HG03432 (cell line): ENCODE data around the gene CLDN3.

Experiments used
- ATAC-seq: cut with Tn5 transposase; IDR thresholded peaks from one replicate; pipeline ENCODE4 v1.9.1; 2021; ENCODE audit warnings: mild to moderate bottlenecking, moderate library complexity; ENCODE audit not compliant: unreplicated experiment

Gene CLDN3

DNA sequence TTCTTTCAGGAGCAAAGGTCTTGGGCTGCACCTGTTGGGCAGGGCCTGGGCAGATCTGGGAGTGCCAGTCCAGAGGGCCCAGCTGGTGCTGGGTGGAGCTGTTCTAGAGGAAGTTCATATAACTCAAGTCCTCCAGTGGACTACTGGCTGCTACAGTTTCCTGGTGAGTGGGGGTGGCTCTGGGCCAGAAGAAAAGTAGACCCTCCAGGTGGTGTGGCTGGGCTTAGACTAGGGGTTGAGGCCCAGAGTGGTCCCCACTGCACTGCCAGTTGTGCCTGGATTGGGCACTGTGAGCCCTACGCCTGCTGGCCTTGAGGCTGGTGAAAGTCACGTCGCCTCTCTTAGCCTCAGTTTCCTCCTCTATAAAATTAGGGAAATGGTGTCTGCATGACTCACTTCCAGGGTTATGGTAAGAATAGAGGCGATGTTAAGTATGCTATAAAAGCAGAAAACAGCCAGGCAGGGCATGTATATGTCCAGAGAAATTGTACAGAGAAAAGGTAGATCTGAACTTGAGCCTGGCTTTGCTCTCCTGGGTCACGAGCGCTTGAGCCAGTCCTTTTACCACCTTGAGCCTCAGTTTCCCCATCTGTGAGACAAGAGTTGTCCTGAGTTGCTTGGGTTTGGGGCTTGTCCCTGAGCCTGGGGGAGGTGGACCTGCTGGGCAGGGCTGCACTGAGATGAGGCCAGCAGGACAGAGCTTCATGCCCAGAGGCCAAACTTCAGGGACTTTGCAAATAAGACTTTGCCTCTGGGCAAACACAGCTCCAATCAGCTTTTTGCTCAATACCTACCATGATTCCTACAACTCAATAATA, 3.8 kb upstream of the CLDN3 start:
- no peak for ATAC-seq

DNA sequence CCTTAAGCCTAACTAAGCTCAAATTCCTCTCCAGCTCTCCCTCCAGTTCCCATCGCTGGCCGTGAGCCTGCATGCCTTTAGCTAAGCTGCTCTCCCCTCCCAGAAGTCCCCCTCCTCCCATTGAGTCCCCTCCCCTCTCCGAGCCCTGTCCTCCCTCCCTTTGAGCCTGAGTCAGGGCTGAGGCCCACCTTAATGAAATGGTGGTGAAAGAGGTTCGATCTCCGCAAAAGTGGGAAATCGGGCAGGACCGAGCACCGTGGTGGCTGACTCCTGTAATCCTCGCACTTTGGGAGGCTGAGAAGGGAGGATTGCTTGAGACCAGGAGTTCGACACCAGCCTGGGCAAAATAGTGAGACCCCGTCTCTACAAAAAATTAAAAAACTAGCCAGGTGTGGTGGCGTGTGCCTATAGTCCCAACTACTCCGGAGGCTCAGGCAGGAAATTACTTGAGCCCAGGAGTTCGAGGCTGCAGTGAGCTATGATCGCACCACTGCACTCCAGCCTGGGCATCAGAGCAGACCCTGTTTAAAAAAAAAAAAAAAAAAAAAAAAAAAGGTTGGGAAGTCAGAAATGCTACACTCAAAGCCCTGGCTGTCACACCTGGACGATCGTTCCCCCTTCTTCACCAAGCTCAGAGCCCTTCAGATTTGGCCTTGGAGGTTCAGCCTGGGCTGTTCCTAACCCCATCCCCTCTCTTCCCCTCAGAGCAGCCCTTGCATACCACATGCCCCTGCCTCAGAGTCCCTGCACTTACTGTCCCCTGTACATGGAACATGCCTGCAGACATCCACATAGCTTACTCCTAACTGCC, 995 bp upstream of the CLDN3 start:
- no peak for ATAC-seq

- no peak for ATAC-seq
These were observed 529 bp downstream of the CLDN3 start for GRCh38 chr7:73769481-73770001.

DNA sequence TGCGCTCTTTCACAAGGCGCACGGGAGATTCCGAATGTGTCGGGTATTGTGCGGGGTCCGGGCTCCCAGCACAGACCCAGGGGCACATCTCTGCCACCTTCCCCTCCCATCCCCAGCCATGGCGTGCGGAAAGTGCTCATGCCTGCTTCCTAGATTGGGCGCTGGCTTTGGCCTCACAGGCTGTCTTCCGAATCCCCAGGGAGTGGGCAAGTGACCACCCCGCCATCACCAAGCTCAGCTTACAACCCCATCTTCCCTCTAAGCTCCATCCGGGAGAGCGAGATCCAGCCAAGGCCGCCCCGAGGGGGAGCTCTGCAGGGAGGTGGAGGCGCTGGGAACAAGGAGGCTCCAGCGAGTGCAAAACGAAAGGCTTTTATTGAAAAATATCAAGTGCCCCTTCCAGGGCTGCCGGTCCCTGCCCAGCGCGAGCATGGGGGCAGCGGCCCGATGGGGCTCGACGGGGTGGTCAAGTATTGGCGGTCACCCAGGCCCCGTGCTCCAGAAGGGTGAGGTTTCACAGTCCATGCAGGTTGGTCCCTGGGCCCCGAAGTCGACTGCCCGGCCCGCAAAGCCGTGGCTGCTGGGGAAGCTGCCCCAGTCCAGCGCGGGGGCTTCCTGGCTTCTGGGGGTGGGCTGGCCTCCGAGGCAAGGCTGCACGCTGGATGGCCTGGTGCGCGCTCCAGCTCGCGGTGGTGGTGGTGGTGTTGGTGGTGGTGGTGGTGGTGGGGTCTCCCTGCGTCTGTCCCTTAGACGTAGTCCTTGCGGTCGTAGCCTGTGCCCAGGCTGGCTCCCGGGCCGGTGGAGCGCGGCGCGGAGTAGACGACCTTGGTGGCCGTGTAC, 1.2 kb downstream of the CLDN3 start:
- ATAC-seq = no peak

DNA sequence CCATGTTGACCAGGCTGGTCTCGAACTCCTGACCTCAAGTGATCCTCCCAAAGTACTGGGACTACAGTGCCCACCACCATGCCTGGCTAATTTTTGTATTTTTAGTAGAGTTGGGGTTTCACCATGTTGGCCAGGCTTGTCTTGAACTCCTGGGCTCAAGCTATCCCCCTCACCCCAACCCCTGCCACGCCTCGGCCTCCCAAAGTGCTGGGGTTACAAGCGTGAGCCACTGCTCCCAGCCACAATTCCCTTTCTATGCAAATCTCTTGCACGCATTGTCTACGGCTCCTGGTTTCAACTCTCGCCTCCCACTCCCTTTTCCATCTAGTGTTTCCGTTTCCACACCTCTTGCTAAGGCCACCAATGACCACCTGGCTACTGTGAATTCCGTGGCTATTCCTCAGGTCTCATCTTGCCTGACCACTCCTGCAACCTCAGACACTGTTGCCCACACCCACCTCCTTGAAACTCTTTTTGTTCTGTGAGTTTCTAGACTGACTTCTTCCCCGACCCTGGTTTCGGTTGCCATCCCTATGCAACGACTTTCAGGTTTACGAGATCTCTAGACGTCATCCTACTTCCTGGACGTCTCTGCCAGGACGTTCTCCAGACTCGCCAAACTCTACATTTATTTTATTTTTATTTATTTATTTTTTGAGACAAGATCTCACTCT, 3.4 kb downstream of the CLDN3 start:
- no peak for ATAC-seq

- no peak for ATAC-seq
These were observed 7.4 kb downstream of the CLDN3 start for GRCh38 chr7:73762659-73762999.

GRCh38 chr7:73761854-73762658, 8.0 kb downstream of the CLDN3 start:
- ATAC-seq = no peak

- no peak for ATAC-seq
These were observed 11.4 kb downstream of the CLDN3 start for GRCh38 chr7:73758581-73759138.

DNA sequence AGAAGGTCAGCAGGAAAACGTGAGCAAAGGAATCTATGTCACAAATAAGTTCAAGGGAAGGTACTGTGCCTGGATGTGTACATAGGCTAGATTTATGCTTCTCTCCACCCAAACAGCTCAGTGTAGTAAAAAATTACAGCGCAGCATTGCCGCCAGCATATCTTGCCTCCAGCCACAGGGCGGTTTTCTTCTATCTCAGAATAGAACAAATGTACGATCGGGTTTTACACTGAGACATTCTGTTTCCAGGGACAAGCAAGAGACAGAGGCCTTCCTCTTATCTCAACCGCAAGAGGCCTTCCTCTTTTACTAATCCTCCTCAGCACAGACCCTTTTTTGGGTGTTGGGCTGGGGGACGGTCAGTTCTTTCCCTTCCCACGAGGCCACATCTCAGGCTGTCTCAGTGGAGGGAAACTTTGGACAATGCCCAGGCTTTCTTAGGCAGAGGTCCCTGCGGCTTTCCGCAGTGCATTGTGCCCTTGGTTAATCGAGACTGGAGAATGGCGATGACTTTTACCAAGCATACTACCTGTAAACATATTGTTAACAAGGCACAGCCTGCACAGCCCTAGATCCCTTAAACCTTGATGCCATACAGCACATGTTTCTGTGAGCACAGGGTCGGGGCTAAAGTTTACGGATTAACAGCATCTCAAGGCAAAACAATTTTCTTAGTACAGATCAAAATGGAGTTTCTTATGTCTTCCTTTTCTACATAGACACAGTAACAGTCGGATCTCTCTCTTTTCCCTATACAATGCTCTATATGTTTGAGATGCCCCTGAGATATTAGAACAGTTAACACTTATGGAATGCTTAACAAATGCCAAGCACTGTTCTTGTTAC, 19.9 kb downstream of the CLDN3 start:
- no peak for ATAC-seq

DNA sequence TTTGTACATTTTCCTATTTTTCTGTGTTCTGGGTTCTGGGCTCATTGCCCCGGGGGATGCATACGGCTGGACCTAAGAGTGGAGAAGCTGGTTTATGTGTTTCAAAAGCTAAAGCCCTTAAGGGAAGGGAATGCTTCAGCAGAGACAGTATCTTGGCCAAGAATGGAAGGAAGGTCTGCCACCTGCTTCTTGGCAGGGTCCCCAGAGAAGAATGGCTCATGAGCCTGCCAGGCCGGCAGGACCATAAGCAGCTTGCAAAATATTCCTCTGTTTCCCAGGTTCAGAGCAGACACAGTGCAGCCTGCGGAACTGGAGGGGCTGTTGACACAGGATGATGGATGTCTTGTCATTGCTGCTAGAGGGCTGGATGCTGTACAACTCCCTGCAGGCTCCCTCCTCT, 23.7 kb downstream of the CLDN3 start:
- no peak for ATAC-seq

DNA sequence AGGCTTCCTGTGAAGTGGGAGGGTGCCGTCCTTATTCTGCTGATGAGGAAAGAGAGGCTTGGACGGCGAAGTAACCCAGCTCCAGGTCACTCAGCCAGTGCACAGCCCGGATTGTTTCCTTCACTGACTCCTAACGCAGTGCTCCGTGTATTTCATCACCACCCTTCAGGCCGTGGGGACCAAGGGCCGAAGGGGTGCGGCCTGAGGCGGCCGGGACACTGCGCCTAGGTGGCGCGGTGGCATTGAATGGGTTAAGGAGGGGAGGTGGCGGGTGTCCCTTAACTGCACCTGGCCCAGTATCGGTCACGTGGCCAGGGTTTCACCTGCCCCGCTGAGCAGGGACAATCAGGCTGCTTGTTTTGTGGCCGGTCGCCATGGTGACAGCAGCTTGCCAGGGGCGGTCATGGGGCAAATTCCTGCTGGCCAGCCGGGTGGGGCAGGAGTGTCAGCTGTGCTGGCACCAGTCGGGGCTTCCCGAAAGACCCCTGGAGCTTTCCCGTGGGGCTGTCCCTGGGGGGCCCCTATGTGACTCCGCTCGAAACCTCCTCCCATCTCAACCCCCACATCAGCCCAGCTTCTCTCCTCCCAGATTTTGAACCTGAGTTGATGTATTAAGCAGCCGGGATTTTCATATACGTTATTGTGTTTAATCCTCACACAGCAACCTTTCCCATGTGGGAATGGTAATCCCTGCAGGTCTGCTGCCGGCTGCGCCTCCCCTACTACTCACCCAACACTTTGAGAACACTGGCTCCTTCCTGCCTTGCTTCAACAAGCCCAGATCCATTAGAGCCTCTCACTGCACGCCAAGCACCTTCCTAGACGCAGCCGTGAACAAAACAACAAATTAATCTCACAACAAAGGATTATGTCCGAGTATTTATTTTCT, 27.1 kb downstream of the CLDN3 start:
- ATAC-seq = no peak

GRCh38 chr7:73742338-73742752, 27.7 kb downstream of the CLDN3 start:
- ATAC-seq = no peak

GRCh38 chr7:73741600-73741999, 28.5 kb downstream of the CLDN3 start:
- no peak for ATAC-seq

DNA sequence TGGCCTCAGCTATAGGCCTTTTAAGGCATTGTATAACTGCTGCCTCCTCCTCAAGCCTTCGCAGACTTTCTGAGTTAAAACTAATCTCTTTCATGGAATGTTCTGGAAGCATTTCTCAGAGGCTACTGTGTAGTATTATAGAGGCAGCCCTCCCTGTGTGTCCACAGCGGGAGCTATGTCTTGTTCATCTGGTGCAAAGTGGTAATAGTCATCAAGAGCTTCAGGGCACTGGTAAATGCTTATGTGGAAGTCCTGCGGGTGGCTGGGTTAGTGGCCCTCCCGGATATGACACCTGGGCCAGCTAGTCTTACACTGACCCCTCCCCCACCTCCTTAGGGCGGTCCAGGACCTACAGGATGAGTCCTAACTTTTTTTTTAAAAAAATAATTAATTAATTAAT, 29.3 kb downstream of the CLDN3 start:
- ATAC-seq = no peak

DNA sequence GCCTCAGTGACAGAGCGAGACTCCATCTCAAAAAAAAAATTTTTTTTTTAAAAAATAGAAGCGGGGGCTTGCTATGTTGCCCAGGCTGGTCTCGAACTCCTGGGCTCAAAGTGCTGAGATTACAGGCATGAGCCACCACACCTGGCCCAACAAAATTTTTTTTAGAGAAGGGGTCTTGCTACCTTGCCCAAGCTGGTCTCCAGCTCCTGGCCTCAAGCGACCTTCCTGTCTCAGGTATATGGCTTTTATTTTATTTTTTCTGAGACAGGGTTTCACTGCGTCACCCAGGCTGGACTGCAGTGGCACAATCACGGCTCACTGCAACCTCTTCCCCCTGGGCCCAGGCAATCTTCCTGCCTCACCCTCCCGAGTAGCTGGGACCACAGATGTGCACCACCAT, 29.9 kb downstream of the CLDN3 start:
- no peak for ATAC-seq

DNA sequence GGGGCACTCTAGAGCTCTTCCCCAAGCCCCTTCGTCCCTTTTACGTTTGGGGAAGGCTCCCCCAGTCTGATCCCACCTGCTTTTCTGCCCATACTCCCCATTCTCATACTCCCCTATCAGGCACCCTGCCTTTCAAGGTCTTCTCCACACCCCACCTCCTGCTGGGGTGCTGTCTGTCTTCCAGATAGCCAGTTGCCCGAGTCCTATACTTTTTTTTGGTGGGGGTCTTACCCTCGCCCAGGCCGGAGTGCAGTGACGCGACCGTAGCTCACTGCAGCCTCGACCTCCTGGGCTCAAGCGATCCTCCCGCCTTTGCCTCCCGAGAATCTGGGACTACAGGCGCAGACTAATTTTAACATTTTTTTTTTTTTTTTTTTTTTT, 30.7 kb downstream of the CLDN3 start:
- ATAC-seq = no peak

GRCh38 chr7:73738612-73739386, 31.3 kb downstream of the CLDN3 start, which contains the start of gene ABHD11:
ABHD11 (minus strand) TSS chr7:73738802; CDS start chr7:73738770, 32 bp downstream.
- peak; percentile 91 for ATAC-seq
